HCT116 (cell line): Measurements from ENCODE around the gene PHF3.

Experiments
- CBX3 ChIP-seq: IDR thresholded peaks from 2 replicates; pipeline ENCODE4 v1.6.1; 2012; ENCODE audit warnings: low read depth
- CEBPB ChIP-seq: IDR thresholded peaks from 2 replicates; pipeline ENCODE4 v1.6.1; 2012; ENCODE audit warnings: low read depth
- EGR1 ChIP-seq: IDR thresholded peaks from 2 replicates; pipeline ENCODE4 v1.6.1; 2012; ENCODE audit warnings: low read depth
- EZH2 ChIP-seq: fragments of 200-600 bp; sonication (generic); IDR thresholded peaks from 2 replicates; pipeline ENCODE4 v1.6.1; 2017; ENCODE audit warnings: antibody characterized with exemption, mixed run types
- POLR2A ChIP-seq: IDR thresholded peaks from 2 replicates; pipeline ENCODE4 v1.7.0; 2011; ENCODE audit warnings: borderline replicate concordance; ENCODE audit not compliant: insufficient read depth, insufficient read length; ENCODE audit errors: extremely low read depth
- POLR2AphosphoS5 ChIP-seq: IDR thresholded peaks from 2 replicates; pipeline ENCODE4 v1.6.1; 2011; ENCODE audit warnings: mild to moderate bottlenecking, low read depth, low read length, moderate library complexity
- REST ChIP-seq: IDR thresholded peaks from 2 replicates; pipeline ENCODE4 v1.6.1; 2012; ENCODE audit warnings: low read depth
- SIN3A ChIP-seq: IDR thresholded peaks from 2 replicates; pipeline ENCODE4 v1.6.1; 2012; ENCODE audit warnings: low read depth
- TF ChIP-seq, protein P1 (sequence below): IDR thresholded peaks from 2 replicates; pipeline ENCODE4 v1.6.1; 2011; ENCODE audit warnings: mild to moderate bottlenecking, low read length, moderate library complexity; ENCODE audit not compliant: insufficient replicate concordance; ENCODE audit errors: extremely low read depth
- TF ChIP-seq, protein P2 (sequence below), 3 experiments: fragments of 200-600 bp in 1 of 3; sonication (generic) in 1 of 3; IDR thresholded peaks in 2 of 3; conservative IDR thresholded peaks in 1 of 3; 2 replicates each; pipeline ENCODE4 v1.5.1; 2012 to 2017; ENCODE audit warnings: low read depth in 2 of 3, low read length in 2 of 3, antibody characterized with exemption in 1 of 3, borderline replicate concordance in 1 of 3, control low read depth in 1 of 3, mild to moderate bottlenecking in 1 of 3, mixed read lengths in 1 of 3, mixed run types in 1 of 3, moderate library complexity in 1 of 3; ENCODE audit not compliant: insufficient read depth in 1 of 3

DNA sequence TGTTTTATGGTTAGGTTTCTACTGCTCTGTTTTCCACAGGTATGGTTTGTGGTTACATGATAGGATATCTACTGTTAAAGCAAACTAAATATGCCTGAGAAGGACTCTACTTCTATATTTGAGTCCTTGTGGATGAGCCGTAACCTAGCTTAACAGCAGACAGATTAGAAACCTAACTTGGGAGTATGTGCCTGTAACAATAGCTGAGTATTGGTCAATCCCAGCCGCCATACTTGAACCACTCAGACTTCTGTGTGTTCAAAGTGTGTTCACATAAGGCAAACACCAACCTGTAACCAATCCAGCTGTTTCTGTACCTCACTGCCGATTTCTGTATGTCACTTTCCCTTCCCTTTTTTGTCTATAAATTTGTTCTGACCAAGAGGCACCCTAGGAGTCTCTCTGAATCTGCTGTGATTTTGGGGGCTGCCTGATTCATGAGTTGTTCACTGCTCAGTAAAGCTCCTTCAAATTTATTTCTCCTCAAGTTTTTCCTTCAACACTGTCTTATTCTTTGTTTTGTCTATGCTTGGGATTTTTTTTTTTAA, 37.1 kb downstream of the PHF3 start:
- TF ChIP-seq EZH2 = no peak
- no peak for TF ChIP-seq REST
- TF ChIP-seq CBX3 = no peak
- TF ChIP-seq EGR1 = no peak
- no peak for TF ChIP-seq POLR2A
- TF ChIP-seq, protein P1, sequence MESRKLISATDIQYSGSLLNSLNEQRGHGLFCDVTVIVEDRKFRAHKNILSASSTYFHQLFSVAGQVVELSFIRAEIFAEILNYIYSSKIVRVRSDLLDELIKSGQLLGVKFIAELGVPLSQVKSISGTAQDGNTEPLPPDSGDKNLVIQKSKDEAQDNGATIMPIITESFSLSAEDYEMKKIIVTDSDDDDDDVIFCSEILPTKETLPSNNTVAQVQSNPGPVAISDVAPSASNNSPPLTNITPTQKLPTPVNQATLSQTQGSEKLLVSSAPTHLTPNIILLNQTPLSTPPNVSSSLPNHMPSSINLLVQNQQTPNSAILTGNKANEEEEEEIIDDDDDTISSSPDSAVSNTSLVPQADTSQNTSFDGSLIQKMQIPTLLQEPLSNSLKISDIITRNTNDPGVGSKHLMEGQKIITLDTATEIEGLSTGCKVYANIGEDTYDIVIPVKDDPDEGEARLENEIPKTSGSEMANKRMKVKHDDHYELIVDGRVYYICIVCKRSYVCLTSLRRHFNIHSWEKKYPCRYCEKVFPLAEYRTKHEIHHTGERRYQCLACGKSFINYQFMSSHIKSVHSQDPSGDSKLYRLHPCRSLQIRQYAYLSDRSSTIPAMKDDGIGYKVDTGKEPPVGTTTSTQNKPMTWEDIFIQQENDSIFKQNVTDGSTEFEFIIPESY = no peak
- TF ChIP-seq, protein P2, sequence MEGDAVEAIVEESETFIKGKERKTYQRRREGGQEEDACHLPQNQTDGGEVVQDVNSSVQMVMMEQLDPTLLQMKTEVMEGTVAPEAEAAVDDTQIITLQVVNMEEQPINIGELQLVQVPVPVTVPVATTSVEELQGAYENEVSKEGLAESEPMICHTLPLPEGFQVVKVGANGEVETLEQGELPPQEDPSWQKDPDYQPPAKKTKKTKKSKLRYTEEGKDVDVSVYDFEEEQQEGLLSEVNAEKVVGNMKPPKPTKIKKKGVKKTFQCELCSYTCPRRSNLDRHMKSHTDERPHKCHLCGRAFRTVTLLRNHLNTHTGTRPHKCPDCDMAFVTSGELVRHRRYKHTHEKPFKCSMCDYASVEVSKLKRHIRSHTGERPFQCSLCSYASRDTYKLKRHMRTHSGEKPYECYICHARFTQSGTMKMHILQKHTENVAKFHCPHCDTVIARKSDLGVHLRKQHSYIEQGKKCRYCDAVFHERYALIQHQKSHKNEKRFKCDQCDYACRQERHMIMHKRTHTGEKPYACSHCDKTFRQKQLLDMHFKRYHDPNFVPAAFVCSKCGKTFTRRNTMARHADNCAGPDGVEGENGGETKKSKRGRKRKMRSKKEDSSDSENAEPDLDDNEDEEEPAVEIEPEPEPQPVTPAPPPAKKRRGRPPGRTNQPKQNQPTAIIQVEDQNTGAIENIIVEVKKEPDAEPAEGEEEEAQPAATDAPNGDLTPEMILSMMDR (IDR thresholded peaks at IDR 0.05 in 2 of 3, conservative IDR thresholded peaks at IDR 0.05 in 1 of 3; ENCODE audit: borderline replicate concordance in 1 of 3, insufficient read depth in 1 of 3, low read depth in 2 of 3, low read length in 2 of 3) = no peak
- TF ChIP-seq CEBPB = no peak
- TF ChIP-seq POLR2AphosphoS5 = no peak
- TF ChIP-seq SIN3A = no peak
